Epidermal melanocyte (primary cell): ENCODE data around the gene RBM33.
A peak's percentile ranks its signal among the peaks of the same experiment; 100 is the strongest.
"Not testable (repeated sequence)": the region's sequence is repeated elsewhere in the genome, so short reads cannot be mapped to it uniquely, and the experiment has no call there.

ENCODE experiments used
- DNase-seq: peaks from one replicate; pipeline ENCODE4 v3.0.0; 2011; ENCODE audit warnings: low spot score; ENCODE audit not compliant: insufficient read length

RBM33 gene, protein sequence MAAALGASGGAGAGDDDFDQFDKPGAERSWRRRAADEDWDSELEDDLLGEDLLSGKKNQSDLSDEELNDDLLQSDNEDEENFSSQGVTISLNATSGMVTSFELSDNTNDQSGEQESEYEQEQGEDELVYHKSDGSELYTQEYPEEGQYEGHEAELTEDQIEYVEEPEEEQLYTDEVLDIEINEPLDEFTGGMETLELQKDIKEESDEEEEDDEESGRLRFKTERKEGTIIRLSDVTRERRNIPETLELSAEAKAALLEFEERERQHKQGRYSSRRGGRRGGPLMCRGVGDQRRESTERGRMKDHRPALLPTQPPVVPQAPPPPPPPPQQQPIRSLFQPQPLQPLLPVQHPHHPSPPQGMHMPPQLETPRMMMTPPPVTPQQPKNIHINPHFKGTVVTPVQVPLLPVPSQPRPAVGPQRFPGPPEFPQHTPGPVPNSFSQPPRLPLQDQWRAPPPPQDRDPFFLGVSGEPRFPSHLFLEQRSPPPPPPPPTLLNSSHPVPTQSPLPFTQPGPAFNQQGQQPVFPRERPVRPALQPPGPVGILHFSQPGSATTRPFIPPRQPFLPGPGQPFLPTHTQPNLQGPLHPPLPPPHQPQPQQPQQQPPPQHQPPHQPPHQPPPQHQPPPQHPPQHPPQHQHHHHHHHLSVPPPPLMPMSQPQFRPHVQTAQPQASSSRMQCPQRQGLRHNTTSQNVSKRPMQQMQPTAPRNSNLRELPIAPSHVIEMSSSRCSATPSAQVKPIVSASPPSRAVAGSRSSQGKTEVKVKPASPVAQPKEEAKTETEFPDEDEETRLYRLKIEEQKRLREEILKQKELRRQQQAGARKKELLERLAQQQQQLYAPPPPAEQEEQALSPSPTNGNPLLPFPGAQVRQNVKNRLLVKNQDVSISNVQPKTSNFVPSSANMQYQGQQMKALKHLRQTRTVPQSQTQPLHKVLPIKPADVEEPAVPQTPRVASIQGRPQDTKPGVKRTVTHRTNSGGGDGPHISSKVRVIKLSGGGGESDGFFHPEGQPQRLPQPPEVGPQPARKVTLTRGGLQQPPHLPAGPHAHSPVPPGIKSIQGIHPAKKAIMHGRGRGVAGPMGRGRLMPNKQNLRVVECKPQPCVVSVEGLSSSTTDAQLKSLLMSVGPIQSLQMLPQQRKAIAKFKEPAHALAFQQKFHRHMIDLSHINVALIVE

GRCh38 chr7:155644178-155644970 lies at the start of gene RBM33:
Gene RBM33, plus strand, starts transcription at chr7:155644661. Its CDS starts 216 bp downstream, at chr7:155644877.
- DNase-seq: peak; percentile 88

DNA sequence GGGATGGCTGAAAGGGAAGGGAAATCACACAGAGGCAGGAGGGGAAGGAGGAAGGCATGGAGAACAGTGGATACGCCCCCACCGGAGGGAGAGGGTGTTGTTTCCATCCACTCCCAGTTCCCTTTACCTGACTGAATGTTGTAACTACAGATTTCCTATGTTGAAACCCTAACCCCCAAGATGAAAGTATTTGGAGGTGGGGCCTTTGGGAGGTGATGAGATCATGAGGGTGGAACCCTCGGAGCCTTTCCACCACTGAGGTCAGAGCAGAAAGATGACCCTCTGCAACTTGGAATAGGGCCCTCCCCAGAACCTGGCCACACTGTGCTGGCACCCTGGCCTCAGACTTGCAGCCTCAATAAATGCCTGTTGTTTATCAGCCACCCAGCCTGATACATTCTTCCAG lies 49.5 kb upstream of the RBM33 start:
- no peak for DNase-seq

DNA sequence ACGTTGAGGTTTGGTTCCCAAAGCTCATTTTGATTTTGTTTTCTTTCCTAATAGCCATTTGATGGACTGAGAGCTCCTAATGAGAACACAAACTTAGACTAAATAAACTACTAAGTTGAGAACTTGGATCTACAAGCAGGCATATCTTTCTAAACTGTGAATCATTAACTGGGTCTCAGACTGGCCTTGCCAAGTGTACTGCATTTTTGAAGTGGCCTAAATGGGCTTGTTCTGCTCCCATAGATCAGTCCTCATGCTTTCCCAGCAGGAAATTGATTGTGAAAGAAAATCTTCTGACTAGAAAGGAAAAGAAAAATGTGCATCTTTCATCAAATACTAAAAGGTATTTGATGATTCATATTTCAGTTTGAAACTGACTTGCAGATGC lies 46.7 kb upstream of the RBM33 start:
- DNase-seq: no peak

- peak; percentile 70 for DNase-seq
Measured at GRCh38 chr7:155598810-155599210, 45.7 kb upstream of the RBM33 start.

- DNase-seq: no peak
Measured at GRCh38 chr7:155602156-155602555, 42.3 kb upstream of the RBM33 start.

- no peak for DNase-seq
Measured at GRCh38 chr7:155602750-155603149, 41.7 kb upstream of the RBM33 start.

DNA sequence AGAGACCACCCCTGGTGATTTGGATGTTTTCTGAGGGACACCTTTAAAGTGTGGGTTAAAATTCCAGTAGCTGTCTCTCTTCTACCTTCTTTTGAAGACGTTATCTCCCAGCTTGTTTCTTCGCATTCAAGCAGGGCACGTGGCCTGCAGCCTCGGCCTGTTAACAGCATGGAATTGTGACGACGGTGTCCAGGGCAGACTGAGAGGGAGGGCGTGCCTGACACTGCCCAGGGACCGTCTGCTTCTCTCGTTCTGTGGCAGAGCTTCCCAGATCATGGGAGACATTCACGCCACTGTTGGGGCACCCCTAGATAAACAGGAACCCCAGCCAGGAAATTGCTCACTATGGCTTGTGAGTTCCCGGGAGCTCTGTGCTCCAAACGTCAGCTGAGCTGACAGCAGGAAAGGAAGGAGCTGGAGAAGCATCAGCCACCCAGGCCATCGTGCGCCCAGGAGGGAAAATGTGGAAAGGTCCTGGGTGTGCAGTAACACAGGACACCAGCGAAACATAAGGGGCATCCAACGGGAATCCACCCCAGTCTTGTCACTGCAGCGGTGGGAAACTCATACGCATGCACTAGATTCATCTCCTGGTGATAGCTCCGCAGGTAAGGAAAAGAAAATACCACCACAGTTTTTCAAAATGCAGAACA lies 41.1 kb upstream of the RBM33 start:
- DNase-seq: no peak

GRCh38 chr7:155603858-155604503 lies 40.5 kb upstream of the RBM33 start:
- DNase-seq: no peak

GRCh38 chr7:155604504-155604997 lies 39.9 kb upstream of the RBM33 start:
- no peak for DNase-seq

DNA sequence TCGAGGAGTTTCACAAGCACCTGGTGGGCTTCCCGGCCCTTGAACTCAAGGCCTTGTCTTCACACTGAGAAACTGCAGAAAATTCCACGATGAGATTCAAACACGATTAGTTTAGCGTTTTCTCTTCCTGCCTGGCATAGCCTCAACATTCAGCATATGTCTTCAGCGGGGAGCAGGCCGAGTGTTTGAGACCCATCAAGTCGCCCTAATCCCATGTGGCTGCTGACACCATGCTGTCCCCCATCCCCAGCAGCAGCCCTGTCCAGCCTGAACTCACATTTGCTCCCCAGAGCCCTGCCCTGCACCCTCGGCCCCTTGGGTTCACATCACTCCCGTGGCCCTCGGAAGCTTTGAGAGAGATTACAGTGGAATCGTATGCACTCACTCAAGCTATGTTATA lies 35.3 kb upstream of the RBM33 start:
- no peak for DNase-seq

- no peak for DNase-seq
Measured at GRCh38 chr7:155610633-155611193, 33.7 kb upstream of the RBM33 start.

DNA sequence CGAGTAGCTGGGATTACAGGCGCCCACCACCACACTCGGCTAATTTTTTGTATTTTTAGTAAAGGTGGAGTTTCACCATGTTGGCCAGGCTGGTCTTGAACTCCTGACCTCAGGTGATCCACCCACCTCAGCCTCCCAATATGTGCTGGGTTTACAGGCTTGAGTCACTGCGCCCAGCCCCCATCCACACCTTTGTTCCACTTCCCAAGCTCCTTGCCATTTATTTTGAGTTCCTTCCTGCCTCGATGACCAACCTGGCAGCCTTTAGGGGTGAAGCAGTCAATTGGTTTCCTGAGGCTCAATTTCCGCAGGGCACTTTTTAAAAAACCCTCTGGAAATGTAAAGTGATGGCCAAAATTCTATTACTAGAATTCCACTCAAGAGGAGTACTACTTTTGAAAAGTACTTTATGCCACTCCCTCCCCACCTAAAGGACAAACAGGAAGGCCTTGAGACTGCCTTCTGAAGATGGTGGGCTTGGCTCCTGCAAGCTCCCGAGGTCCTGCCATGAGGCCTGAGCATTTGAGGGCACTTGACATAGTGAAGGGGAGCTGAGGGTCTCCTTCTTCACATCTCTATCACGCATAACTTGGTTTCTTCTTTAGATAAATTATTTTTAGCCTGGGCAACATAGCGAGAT lies 32.5 kb upstream of the RBM33 start:
- DNase-seq: no peak

DNA sequence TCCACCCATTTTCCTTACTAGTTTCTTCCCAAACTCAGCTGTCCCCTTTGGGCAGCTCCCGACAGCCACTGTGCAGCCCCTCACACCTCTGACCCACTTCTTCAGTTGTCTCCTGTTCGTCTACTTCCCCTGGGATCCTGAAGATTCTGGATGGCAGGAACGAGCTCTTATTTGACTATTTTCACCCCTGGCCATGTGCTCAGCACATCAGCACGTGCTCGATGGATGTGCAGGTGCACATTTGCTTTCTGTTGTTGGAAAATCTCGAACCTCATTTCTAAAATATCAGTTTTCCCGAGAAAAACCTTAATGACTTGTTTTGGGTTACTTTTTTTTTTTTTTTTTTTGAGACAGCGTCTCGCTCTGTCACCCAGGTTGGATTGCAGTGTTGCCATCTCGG lies 31.8 kb upstream of the RBM33 start:
- no peak for DNase-seq

- DNase-seq: not testable (repeated sequence)
Measured at GRCh38 chr7:155615085-155615484, 29.4 kb upstream of the RBM33 start.

- no peak for DNase-seq
Measured at GRCh38 chr7:155618708-155619633, 25.5 kb upstream of the RBM33 start.

DNA sequence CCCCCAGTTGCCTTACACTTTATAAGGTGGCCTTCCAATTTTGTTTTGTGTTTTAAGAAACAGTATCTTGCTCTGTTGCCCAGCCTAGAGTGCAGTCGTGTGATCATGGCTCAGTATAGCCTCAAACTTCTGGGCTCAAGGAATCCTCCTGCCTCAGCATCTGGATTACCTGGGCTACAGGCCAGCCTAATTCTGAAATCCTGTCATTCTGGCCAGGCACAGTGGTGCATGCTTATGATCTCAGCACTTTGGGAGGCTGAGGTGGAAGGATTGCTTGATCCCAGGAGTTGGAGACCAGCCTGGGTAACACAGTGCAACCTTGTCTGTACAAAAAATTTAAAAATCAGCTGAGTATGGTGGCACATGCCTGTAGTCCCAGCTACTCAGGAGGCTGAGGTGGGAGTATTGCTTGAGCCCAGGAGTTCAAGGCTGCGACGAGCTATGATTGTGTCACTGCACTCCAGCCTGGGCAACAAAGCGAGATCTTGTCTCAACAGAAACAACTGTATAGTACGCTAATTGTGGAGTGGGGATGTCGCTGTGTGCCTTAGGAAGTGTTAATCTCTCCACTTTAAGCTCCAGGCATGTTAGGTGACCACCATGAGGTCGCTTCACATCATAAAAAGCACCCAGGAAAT lies 24.7 kb upstream of the RBM33 start:
- DNase-seq: no peak

DNA sequence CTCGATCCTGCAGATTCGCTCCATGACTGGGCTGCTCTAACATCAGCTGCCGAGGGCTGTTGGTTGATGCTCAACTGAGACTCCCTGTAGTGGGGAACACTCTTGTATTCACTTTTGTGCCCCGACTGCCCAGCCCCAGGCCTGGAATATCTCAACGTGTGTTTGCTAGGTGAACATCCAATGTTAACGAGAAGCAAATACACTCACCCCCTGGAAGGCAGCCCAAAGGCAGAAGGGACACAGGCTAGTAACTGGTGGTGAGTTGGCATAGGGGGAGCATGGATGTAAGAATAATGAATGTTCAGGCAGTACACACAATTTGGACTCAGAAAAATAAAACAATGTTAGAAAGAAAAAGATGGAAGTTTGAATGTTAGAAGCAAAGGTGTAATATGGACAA lies 24.0 kb upstream of the RBM33 start:
- DNase-seq: no peak
